Activated B cell treated with CpG ODN at 0.5 μM for 24 hours (primary cell): ENCODE data around the gene ZNF646. TPM values are rescaled to one million over a fixed set of nuclear protein-coding genes. Genes with fewer than 3 reads are reported as not detected.
A peak's percentile ranks its signal among the peaks of the same experiment; 100 is the strongest.

Experiments
- ATAC-seq: fragments of 200-7000 bp; cut with Tn5 transposase; one replicate; pipeline ENCODE4 v1.10.0; 2021; ENCODE audit warnings: low read depth, mild to moderate bottlenecking, moderate library complexity
- CTCF ChIA-PET: fragments of 350-600 bp; sonication (Branson Sonifier 250); formaldehyde crosslinking; loops from one replicate; lab custom pipeline; 2021; ENCODE audit warnings: antibody characterized with exemption; lab: Charles Lee
- POLR2A ChIA-PET: fragments of 350-600 bp; sonication (Branson Sonifier 250); formaldehyde crosslinking; loops from one replicate; lab custom pipeline; 2021; ENCODE audit warnings: antibody characterized with exemption; lab: Charles Lee
- DNase-seq: peaks from one replicate; pipeline ENCODE4 v3.0.0; 2022
- H3K27ac Mint-ChIP-seq: one replicate; pipeline ENCODE4 v1.8.0; 2020; ENCODE audit warnings: mixed read lengths
- H3K27me3 Mint-ChIP-seq: one replicate; pipeline ENCODE4 v1.8.0; 2021; ENCODE audit warnings: mixed read lengths
- H3K36me3 Mint-ChIP-seq: one replicate; pipeline ENCODE4 v1.8.0; 2021; ENCODE audit warnings: low read depth, mixed read lengths
- H3K4me1 Mint-ChIP-seq: one replicate; pipeline ENCODE4 v1.8.0; 2021; ENCODE audit warnings: mixed read lengths
- H3K4me3 Mint-ChIP-seq: one replicate; pipeline ENCODE4 v1.8.0; 2020; ENCODE audit warnings: mild to moderate bottlenecking, mixed read lengths
- H3K9me3 Mint-ChIP-seq: one replicate; pipeline ENCODE4 v1.8.0; 2020; ENCODE audit warnings: mixed read lengths
- CTCF ChIP-seq: fragments of 200-600 bp; IDR thresholded peaks from one replicate; pipeline ENCODE4 v1.8.0; 2022; ENCODE audit warnings: antibody characterized with exemption, mild to moderate bottlenecking
- intact Hi-C: fragments of 100-400 bp; cut with micrococcal nuclease; formaldehyde crosslinking; loops from one replicate; pipeline ENCODE4 v1.15.1; 2024
- total RNA-seq: library from RNA; stranded (reverse); gene quantifications from 2 replicates; pipeline ENCODE4 v1.2.3, GENCODE V29; 2022

The ZNF646 gene
- total RNA-seq, 1 donor from 2014 or later = 32.5 TPM

GRCh38 chr16:31063843-31064611 lies 10.2 kb upstream of the ZNF646 start:
- no peak overlapping the region for H3K4me3 Mint-ChIP-seq
- intact Hi-C loops = no loop called here
- H3K36me3 Mint-ChIP-seq = peaks cover 27% of the 10 kb centered on the region
- no peak for ATAC-seq
- ChIA-PET POLR2A (interaction anchor here (1.1 to 2.5 kb wide), 2 partner anchors 10 to 13 kb away, joined by 3 to 8 read pairs; partner anchors contain the start of genes ZNF646 and ZNF668), CTCF (no interaction called here)
- H3K27me3 Mint-ChIP-seq = no peaks in the 10 kb centered on the region
- no peaks in the 10 kb centered on the region for H3K9me3 Mint-ChIP-seq
- H3K27ac Mint-ChIP-seq = no peak overlapping the region
- no peak for DNase-seq
- peaks cover 7% of the 10 kb centered on the region for H3K4me1 Mint-ChIP-seq
- TF ChIP-seq CTCF = no peak

GRCh38 chr16:31064882-31065461 lies 9.2 kb upstream of the ZNF646 start:
- ChIA-PET CTCF (no interaction called here), POLR2A (interaction anchor here (0.5 to 2.5 kb wide), 3 partner anchors 9 to 21 kb away, joined by 3 to 8 read pairs (median 4); partner anchors contain the start of genes ZNF646 and ZNF668)
- intact Hi-C loops = no loop called here
- H3K27me3 Mint-ChIP-seq = no peaks in the 10 kb centered on the region
- H3K27ac Mint-ChIP-seq = no peak overlapping the region
- ATAC-seq = no peak
- peaks cover 25% of the 10 kb centered on the region for H3K36me3 Mint-ChIP-seq
- no peaks in the 10 kb centered on the region for H3K9me3 Mint-ChIP-seq
- peaks cover 7% of the 10 kb centered on the region for H3K4me1 Mint-ChIP-seq
- TF ChIP-seq CTCF = no peak
- no peak overlapping the region for H3K4me3 Mint-ChIP-seq
- DNase-seq = no peak

GRCh38 chr16:31067342-31067741 lies 6.9 kb upstream of the ZNF646 start:
- no peak for TF ChIP-seq CTCF
- Mint-ChIP-seq H3K4me3 (no peak overlapping the region), H3K4me1 (peaks cover 15% of the 10 kb centered on the region), H3K36me3 (peaks cover 11% of the 10 kb centered on the region), H3K27ac (no peak overlapping the region), H3K27me3 (no peaks in the 10 kb centered on the region), H3K9me3 (no peaks in the 10 kb centered on the region)
- POLR2A ChIA-PET = interaction anchor here (0.6 to 1.0 kb wide), 3 partner anchors 25 to 183 kb away, joined by 3 to 8 read pairs (median 4); partner anchors contain the start of gene SETD1A
- DNase-seq = no peak
- ATAC-seq = no peak
- CTCF ChIA-PET = no interaction called here
- intact Hi-C loops = no loop called here

- peak overlapping the region; percentile 81 for H3K27ac Mint-ChIP-seq
- no peak for DNase-seq
- H3K4me3 Mint-ChIP-seq = peak overlapping the region; percentile 96
- CTCF ChIA-PET = interaction anchor here (1.0 kb wide), 1 partner anchor 70 kb away, joined by 3 read pairs; no protein-coding TSS in a partner anchor
- H3K27me3 Mint-ChIP-seq = no peaks in the 10 kb centered on the region
- H3K36me3 Mint-ChIP-seq = peaks cover 32% of the 10 kb centered on the region
- no peaks in the 10 kb centered on the region for H3K9me3 Mint-ChIP-seq
- intact Hi-C loops = loop anchor here (5.0 kb wide), 1 partner anchor 370 kb away; the partner anchor contains the start of gene ZNF843
- no peak for ATAC-seq
- POLR2A ChIA-PET = no interaction called here
- TF ChIP-seq CTCF = no peak
- H3K4me1 Mint-ChIP-seq = peaks cover 37% of the 10 kb centered on the region
Measured at GRCh38 chr16:31071861-31072260, 2.4 kb upstream of the ZNF646 start.
